Measurements from ENCODE around the gene CD59.

GRCh38 chr11:33721426-33721825 is 14.8 kb downstream of the CD59 start:
- no peak for TF ChIP-seq CTCF (IDR thresholded peaks at IDR 0.05)
- TF ChIP-seq POLR2A (IDR thresholded peaks at IDR 0.05) = no peak
- no peak for TF ChIP-seq EP300 (IDR thresholded peaks at IDR 0.05)
